GM12878 (cell line): ENCODE results near the gene PIGBOS1.

ENCODE experiments used
- POLR2A ChIP-seq: IDR thresholded peaks from 2 replicates; pipeline ENCODE4 v1.6.1; 2011; ENCODE audit warnings: low read depth, mild to moderate bottlenecking, low read length
- TF ChIP-seq, protein P1 (sequence below): fragments of 450-650 bp; formaldehyde crosslinking; IDR thresholded peaks from 2 replicates; pipeline ENCODE4 v1.5.0; 2022; ENCODE audit warnings: mild to moderate bottlenecking, missing genetic modification characterization

DNA sequence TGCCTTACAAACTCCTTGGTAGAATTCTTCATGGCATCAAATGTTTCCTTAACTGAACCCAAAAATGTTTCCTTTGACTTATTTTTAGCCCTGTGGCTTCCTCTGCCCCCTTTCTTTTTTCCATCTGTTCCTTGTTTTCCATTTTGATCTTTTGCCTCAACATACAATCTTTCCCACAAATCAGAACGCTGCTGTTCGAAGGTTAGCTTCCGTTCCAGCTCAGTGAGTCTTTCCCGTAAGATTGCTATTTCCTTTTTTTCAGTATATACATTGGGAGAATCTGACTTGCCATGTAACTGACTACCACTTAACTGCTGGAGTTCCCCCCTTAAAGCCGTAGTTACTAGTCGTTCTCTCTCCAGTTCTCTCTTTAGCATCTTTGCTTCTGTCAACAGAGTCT, 41.3 kb upstream of the PIGBOS1 start:
- no peak for TF ChIP-seq POLR2A
- TF ChIP-seq, protein P1, sequence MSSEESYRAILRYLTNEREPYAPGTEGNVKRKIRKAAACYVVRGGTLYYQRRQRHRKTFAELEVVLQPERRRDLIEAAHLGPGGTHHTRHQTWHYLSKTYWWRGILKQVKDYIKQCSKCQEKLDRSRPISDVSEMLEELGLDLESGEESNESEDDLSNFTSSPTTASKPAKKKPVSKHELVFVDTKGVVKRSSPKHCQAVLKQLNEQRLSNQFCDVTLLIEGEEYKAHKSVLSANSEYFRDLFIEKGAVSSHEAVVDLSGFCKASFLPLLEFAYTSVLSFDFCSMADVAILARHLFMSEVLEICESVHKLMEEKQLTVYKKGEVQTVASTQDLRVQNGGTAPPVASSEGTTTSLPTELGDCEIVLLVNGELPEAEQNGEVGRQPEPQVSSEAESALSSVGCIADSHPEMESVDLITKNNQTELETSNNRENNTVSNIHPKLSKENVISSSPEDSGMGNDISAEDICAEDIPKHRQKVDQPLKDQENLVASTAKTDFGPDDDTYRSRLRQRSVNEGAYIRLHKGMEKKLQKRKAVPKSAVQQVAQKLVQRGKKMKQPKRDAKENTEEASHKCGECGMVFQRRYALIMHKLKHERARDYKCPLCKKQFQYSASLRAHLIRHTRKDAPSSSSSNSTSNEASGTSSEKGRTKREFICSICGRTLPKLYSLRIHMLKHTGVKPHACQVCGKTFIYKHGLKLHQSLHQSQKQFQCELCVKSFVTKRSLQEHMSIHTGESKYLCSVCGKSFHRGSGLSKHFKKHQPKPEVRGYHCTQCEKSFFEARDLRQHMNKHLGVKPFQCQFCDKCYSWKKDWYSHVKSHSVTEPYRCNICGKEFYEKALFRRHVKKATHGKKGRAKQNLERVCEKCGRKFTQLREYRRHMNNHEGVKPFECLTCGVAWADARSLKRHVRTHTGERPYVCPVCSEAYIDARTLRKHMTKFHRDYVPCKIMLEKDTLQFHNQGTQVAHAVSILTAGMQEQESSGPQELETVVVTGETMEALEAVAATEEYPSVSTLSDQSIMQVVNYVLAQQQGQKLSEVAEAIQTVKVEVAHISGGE (CRISPR knock-in tag), result no peak
